H9 (cell line): ENCODE results near the gene TRPC6. TPM values are rescaled to one million over a fixed set of nuclear protein-coding genes. Genes with fewer than 3 reads are reported as not detected.
"Not testable (repeated sequence)": the region's sequence is repeated elsewhere in the genome, so short reads cannot be mapped to it uniquely, and the experiment has no call there.

Experiments used
- DNase-seq: peaks from one replicate; pipeline ENCODE4 v3.0.0-alpha.2; 2017
- H2AFZ ChIP-seq: one replicate; pipeline ENCODE4 v1.6.1; 2013; ENCODE audit warnings: mild to moderate bottlenecking, low read length, control low read depth, moderate library complexity
- H2AK5ac ChIP-seq: 2 replicates; pipeline ENCODE4 v1.6.1; 2013; ENCODE audit warnings: low read length, control low read depth, mixed read lengths; ENCODE audit not compliant: insufficient read length
- H2BK120ac ChIP-seq: one replicate; pipeline ENCODE4 v1.6.1; 2013; ENCODE audit warnings: low read depth, mild to moderate bottlenecking, low read length, control low read depth, inconsistent platforms; ENCODE audit not compliant: poor library complexity, severe bottlenecking
- H2BK12ac ChIP-seq: 2 replicates; pipeline ENCODE4 v1.6.1; 2013; ENCODE audit warnings: low read length, control low read depth, mixed read lengths, low read depth; ENCODE audit not compliant: insufficient read length
- H2BK15ac ChIP-seq: 2 replicates; pipeline ENCODE4 v1.6.1; 2013; ENCODE audit warnings: low read depth, low read length, control low read depth
- H2BK20ac ChIP-seq: one replicate; pipeline ENCODE4 v1.6.1; 2013; ENCODE audit warnings: low read depth, mild to moderate bottlenecking, low read length, control low read depth, inconsistent platforms; ENCODE audit not compliant: poor library complexity, severe bottlenecking
- H2BK5ac ChIP-seq: 2 replicates; pipeline ENCODE4 v1.6.1; 2013; ENCODE audit warnings: low read length, control low read depth, mixed read lengths; ENCODE audit not compliant: insufficient read length
- H3K14ac ChIP-seq: 2 replicates; pipeline ENCODE4 v1.6.1; 2013; ENCODE audit warnings: low read length, control low read depth; ENCODE audit not compliant: insufficient read depth
- H3K18ac ChIP-seq: 2 replicates; pipeline ENCODE4 v1.6.1; 2013; ENCODE audit warnings: low read depth, mild to moderate bottlenecking, mixed read lengths, low read length, control low read depth; ENCODE audit not compliant: insufficient read length
- H3K23ac ChIP-seq: 2 replicates; pipeline ENCODE4 v1.6.1; 2013; ENCODE audit warnings: low read length, control low read depth, mixed read lengths, low read depth; ENCODE audit not compliant: insufficient read length
- H3K23me2 ChIP-seq: 2 replicates; pipeline ENCODE4 v1.6.1; 2013; ENCODE audit warnings: low read depth, mild to moderate bottlenecking, mixed read lengths, low read length, control low read depth; ENCODE audit not compliant: insufficient read length, poor library complexity, severe bottlenecking
- H3K27ac ChIP-seq: 2 replicates; pipeline ENCODE4 v1.5.1; 2013; ENCODE audit warnings: low read length, control low read depth, mixed read lengths, low read depth; ENCODE audit not compliant: insufficient read length
- H3K27me3 ChIP-seq: 2 replicates; pipeline ENCODE4 v1.6.1; 2013; ENCODE audit warnings: low read length, control low read depth, inconsistent platforms; ENCODE audit not compliant: insufficient read depth
- H3K4ac ChIP-seq: 2 replicates; pipeline ENCODE4 v1.6.1; 2013; ENCODE audit warnings: low read depth, mild to moderate bottlenecking, control low read depth, inconsistent platforms, low read length, moderate library complexity
- H3K4me1 ChIP-seq: 2 replicates; pipeline ENCODE4 v1.6.1; 2013; ENCODE audit warnings: low read length, control low read depth, inconsistent platforms; ENCODE audit not compliant: insufficient read depth
- H3K4me2 ChIP-seq: 2 replicates; pipeline ENCODE4 v1.6.1; 2013; ENCODE audit warnings: low read length, control low read depth, mixed read lengths; ENCODE audit not compliant: insufficient read length, insufficient read depth
- H3K56ac ChIP-seq: 2 replicates; pipeline ENCODE4 v1.6.1; 2013; ENCODE audit warnings: low read depth, mild to moderate bottlenecking, mixed read lengths, low read length, control low read depth; ENCODE audit not compliant: insufficient read length
- H3K79me1 ChIP-seq: 2 replicates; pipeline ENCODE4 v1.6.1; 2013; ENCODE audit warnings: low read depth, mild to moderate bottlenecking, moderate library complexity, low read length, control low read depth, inconsistent platforms; ENCODE audit not compliant: insufficient read depth, poor library complexity, severe bottlenecking
- H3K79me2 ChIP-seq: 2 replicates; pipeline ENCODE4 v1.6.1; 2013; ENCODE audit warnings: low read length, control low read depth, inconsistent platforms; ENCODE audit not compliant: insufficient read depth
- H3K9ac ChIP-seq: 2 replicates; pipeline ENCODE4 v1.6.1; 2013; ENCODE audit warnings: low read length, control low read depth, mixed read lengths; ENCODE audit not compliant: insufficient read length; ENCODE audit errors: extremely low read depth
- H3K9me3 ChIP-seq: one replicate; pipeline ENCODE4 v1.6.1; 2013; ENCODE audit warnings: low read depth, low read length, inconsistent platforms; ENCODE audit not compliant: control insufficient read depth
- H3T11ph ChIP-seq: one replicate; pipeline ENCODE4 v1.6.1; 2013; ENCODE audit warnings: mild to moderate bottlenecking, low read length, control low read depth, inconsistent platforms
- H4K20me1 ChIP-seq: one replicate; pipeline ENCODE4 v1.6.1; 2013; ENCODE audit not compliant: control insufficient read depth, insufficient read length, insufficient read depth
- H4K5ac ChIP-seq: 2 replicates; pipeline ENCODE4 v1.6.1; 2013; ENCODE audit warnings: low read depth, mild to moderate bottlenecking, mixed read lengths, low read length, control low read depth; ENCODE audit not compliant: insufficient read length
- H4K8ac ChIP-seq: replicated peaks from 2 replicates; pipeline ENCODE4 v1.6.1; 2013; ENCODE audit warnings: low read length, control low read depth, mixed read lengths, low read depth; ENCODE audit not compliant: insufficient read length
- H4K91ac ChIP-seq: 2 replicates; pipeline ENCODE4 v1.6.1; 2013; ENCODE audit warnings: low read depth, mild to moderate bottlenecking, moderate library complexity, mixed read lengths, low read length, control low read depth; ENCODE audit not compliant: insufficient read length
- H3K27ac Mint-ChIP-seq, 3 experiments: 2 replicates in 2 of 3; 3 replicates in 1 of 3; pipeline ENCODE4 v1.8.0; 2020 to 2021; ENCODE audit warnings: mixed read lengths in 3 of 3, mild to moderate bottlenecking in 1 of 3, moderate library complexity in 1 of 3
- H3K27me3 Mint-ChIP-seq: 2 replicates; pipeline ENCODE4 v1.8.0; 2021; ENCODE audit warnings: low read depth, mild to moderate bottlenecking, moderate library complexity, mixed read lengths
- H3K36me3 Mint-ChIP-seq, 3 experiments: 2 replicates in 2 of 3; 3 replicates in 1 of 3; pipeline ENCODE4 v1.8.0; 2020 to 2021; ENCODE audit warnings: low read depth in 3 of 3, mixed read lengths in 3 of 3; ENCODE audit not compliant: insufficient read depth in 1 of 3
- H3K4me1 Mint-ChIP-seq, 2 experiments: 2 replicates each; pipeline ENCODE4 v1.8.0; 2020; ENCODE audit warnings: mixed read lengths in 2 of 2
- H3K4me3 Mint-ChIP-seq, 2 experiments: 2 replicates in 1 of 2; 3 replicates in 1 of 2; pipeline ENCODE4 v1.8.0; 2020 to 2021; ENCODE audit warnings: mild to moderate bottlenecking in 2 of 2, mixed read lengths in 2 of 2, moderate library complexity in 1 of 2
- H3K9me3 Mint-ChIP-seq, 2 experiments: 2 replicates in 1 of 2; 3 replicates in 1 of 2; pipeline ENCODE4 v1.8.0; 2020; ENCODE audit warnings: mild to moderate bottlenecking in 2 of 2, mixed read lengths in 2 of 2, moderate library complexity in 1 of 2
- WGBS: extraction: QIAGEN DNeasy Blood & Tissue Kit; methylation state at CpG from one replicate; pipeline ENCODE4 v1.1.7; 2013; ENCODE audit warnings: missing lambda C conversion rate, low lambda C conversion rate, mixed read lengths; ENCODE audit not compliant: insufficient read length; ENCODE audit errors: extremely low coverage; 5-methylcytosine and 5-hydroxymethylcytosine counted together
- total RNA-seq: library from RNA; stranded (reverse); gene quantifications from 2 replicates; pipeline ENCODE4 v1.2.1, GENCODE V29; 2021
- TF ChIP-seq, protein P1 (sequence below): fragments of 200-600 bp; sonication (generic); conservative IDR thresholded peaks from 3 replicates; pipeline ENCODE4 v1.8.0; 2021; ENCODE audit warnings: antibody characterized with exemption, mild to moderate bottlenecking

The TRPC6 gene
- total RNA-seq, 1 experiment from 2014 or later: 14.4 TPM

DNA sequence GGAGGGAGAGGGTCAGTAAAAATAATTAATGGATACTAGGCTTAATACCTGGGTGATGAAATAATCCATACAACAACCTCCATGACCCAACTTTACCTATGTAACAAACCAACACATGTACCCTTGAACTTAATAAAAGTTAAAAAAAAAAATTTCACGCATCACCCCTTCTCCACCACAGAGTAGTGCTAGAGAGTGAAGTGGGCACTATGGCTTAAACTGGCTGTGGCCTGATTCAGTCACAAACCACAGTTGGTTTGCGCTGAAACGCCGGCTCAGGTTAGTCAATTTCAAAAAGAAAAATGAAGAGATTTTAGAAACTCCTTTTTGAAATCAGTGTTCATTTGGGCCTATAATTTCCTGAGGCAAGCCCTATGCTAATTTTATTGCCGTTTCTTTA lies 144.3 kb downstream of the TRPC6 start:
- Histone ChIP-seq H2BK120ac (no peak overlapping the region), H3K9ac (no peak overlapping the region), H4K5ac (no peak overlapping the region), H2BK12ac (no peak overlapping the region), H3K79me1 (no peaks in the 10 kb centered on the region), H3T11ph (no peak overlapping the region), H3K14ac (no peak overlapping the region), H3K79me2 (no peaks in the 10 kb centered on the region), H2BK5ac (no peak overlapping the region), H4K20me1 (no peaks in the 10 kb centered on the region), H3K27ac (no peak overlapping the region), H3K4me1 (no peaks in the 10 kb centered on the region), H2BK15ac (no peak overlapping the region), H2AFZ (no peak overlapping the region), H3K4me2 (no peak overlapping the region), H3K4ac (no peak overlapping the region), H3K9me3 (no peaks in the 10 kb centered on the region), H3K27me3 (no peaks in the 10 kb centered on the region), H3K23me2 (no peaks in the 10 kb centered on the region), H4K8ac (no peak overlapping the region), H3K18ac (no peak overlapping the region), H2AK5ac (no peak overlapping the region), H2BK20ac (no peak overlapping the region), H3K23ac (no peak overlapping the region), H3K56ac (no peak overlapping the region), H4K91ac (no peak overlapping the region)
- H3K4me3 Mint-ChIP-seq: no peak overlapping the region
- H3K27me3 Mint-ChIP-seq: no peaks in the 10 kb centered on the region
- 0 out of 5 replicates have a peak, but pooled peaks cover 0 to 3% of the 10 kb centered on the region in 2 experiments for H3K9me3 Mint-ChIP-seq
- no peaks in the 10 kb centered on the region for H3K36me3 Mint-ChIP-seq
- H3K4me1 Mint-ChIP-seq: peaks cover 10 to 15% of the 10 kb centered on the region in 2 experiments
- TF ChIP-seq, protein P1, sequence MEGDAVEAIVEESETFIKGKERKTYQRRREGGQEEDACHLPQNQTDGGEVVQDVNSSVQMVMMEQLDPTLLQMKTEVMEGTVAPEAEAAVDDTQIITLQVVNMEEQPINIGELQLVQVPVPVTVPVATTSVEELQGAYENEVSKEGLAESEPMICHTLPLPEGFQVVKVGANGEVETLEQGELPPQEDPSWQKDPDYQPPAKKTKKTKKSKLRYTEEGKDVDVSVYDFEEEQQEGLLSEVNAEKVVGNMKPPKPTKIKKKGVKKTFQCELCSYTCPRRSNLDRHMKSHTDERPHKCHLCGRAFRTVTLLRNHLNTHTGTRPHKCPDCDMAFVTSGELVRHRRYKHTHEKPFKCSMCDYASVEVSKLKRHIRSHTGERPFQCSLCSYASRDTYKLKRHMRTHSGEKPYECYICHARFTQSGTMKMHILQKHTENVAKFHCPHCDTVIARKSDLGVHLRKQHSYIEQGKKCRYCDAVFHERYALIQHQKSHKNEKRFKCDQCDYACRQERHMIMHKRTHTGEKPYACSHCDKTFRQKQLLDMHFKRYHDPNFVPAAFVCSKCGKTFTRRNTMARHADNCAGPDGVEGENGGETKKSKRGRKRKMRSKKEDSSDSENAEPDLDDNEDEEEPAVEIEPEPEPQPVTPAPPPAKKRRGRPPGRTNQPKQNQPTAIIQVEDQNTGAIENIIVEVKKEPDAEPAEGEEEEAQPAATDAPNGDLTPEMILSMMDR: peak; percentile 62
- no peak overlapping the region; a peak in 2 of 7 replicates for H3K27ac Mint-ChIP-seq
- DNase-seq: no peak
- no CpG with 5 or more reads among the region's 5 CpGs for WGBS

DNA sequence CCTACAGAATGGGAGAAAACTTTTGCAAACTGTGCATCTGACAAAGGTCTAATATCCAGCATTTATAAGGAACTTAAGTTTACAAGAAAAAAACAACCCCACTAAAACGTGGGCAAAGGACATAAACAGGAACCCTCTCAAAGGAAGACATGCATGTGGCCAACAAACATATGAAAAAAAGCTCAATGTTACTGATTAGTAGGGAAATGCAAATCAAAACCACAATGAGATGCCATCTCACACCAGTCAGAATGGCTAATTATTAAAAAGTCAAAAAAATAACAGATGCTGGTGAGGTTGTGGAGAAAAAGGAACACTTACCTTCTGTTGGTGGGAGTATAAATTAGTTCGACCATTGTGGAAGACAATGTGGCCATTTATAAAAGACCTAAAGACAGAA lies 145.1 kb downstream of the TRPC6 start:
- H3K79me2 ChIP-seq, H2AFZ ChIP-seq, H3K9ac ChIP-seq, H3K4me3 Mint-ChIP-seq, DNase-seq, H2BK5ac ChIP-seq, H3K9me3 ChIP-seq, H3T11ph ChIP-seq, H3K56ac ChIP-seq, H3K14ac ChIP-seq, H2BK20ac ChIP-seq, H3K23me2 ChIP-seq, H2BK120ac ChIP-seq, H3K27me3 ChIP-seq, H3K4me1 ChIP-seq, H3K23ac ChIP-seq, H3K79me1 ChIP-seq, H4K5ac ChIP-seq, H2BK15ac ChIP-seq, H4K91ac ChIP-seq, H4K8ac ChIP-seq, H3K4me2 ChIP-seq, H3K27ac Mint-ChIP-seq, H2BK12ac ChIP-seq, H3K27ac ChIP-seq, H3K18ac ChIP-seq, H3K9me3 Mint-ChIP-seq, H3K4ac ChIP-seq, H3K36me3 Mint-ChIP-seq, H4K20me1 ChIP-seq, H2AK5ac ChIP-seq, H3K27me3 Mint-ChIP-seq: not testable (repeated sequence)
- H3K4me1 Mint-ChIP-seq: peaks cover 10 to 13% of the 10 kb centered on the region in 2 experiments
- WGBS: no CpG with 5 or more reads among the region's 2 CpGs
